HepG2 (cell line): ENCODE data around the gene GLIS2. TPM values are rescaled to one million over a fixed set of nuclear protein-coding genes. Genes with fewer than 3 reads are reported as not detected.

Experiments used
- CHD4 ChIP-seq: fragments of 200-600 bp; sonication (generic); IDR thresholded peaks from 2 replicates; pipeline ENCODE4 v1.7.0; 2017; ENCODE audit warnings: mild to moderate bottlenecking, low read length, borderline replicate concordance
- EED ChIP-seq: sonication (generic); formaldehyde crosslinking; IDR thresholded peaks from 2 replicates; pipeline ENCODE4 v1.5.0; 2020; ENCODE audit warnings: mild to moderate bottlenecking, missing genetic modification reagents
- FOXJ3 ChIP-seq: sonication (generic); formaldehyde crosslinking; IDR thresholded peaks from 2 replicates; pipeline ENCODE4 v1.4.0; 2020; ENCODE audit warnings: missing genetic modification reagents, mild to moderate bottlenecking, borderline replicate concordance
- HNF4G ChIP-seq, 2 experiments: sonication (generic) in 1 of 2; formaldehyde crosslinking in 1 of 2; IDR thresholded peaks; 2 replicates each; pipeline versions ENCODE4 v1.4.0 to v1.6.1; 2011 to 2020; ENCODE audit warnings: borderline replicate concordance in 2 of 2, low read depth in 2 of 2, mild to moderate bottlenecking in 2 of 2, low read length in 1 of 2, missing genetic modification reagents in 1 of 2, moderate library complexity in 1 of 2
- MAZ ChIP-seq, 2 experiments: sonication (generic) in 1 of 2; formaldehyde crosslinking in 1 of 2; IDR thresholded peaks; 2 replicates each; pipeline versions ENCODE4 v1.5.0 to v1.6.1; 2012 to 2020; ENCODE audit warnings: low read depth in 2 of 2, mild to moderate bottlenecking in 2 of 2, borderline replicate concordance in 1 of 2, improper control_type of control experiment in 1 of 2, low read length in 1 of 2, missing genetic modification reagents in 1 of 2, moderate library complexity in 1 of 2
- NCOA5 ChIP-seq: sonication (generic); formaldehyde crosslinking; IDR thresholded peaks from 2 replicates; pipeline ENCODE4 v1.4.0; 2020; ENCODE audit warnings: missing genetic modification reagents
- RBM39 ChIP-seq: fragments of 200-400 bp; formaldehyde crosslinking; IDR thresholded peaks from one replicate; pipeline ENCODE4 v1.6.1; 2018; ENCODE audit warnings: antibody characterized with exemption, mild to moderate bottlenecking, low read depth, low read length; ENCODE audit not compliant: poor library complexity, severe bottlenecking
- TBL1XR1 ChIP-seq: fragments of 150-350 bp; IDR thresholded peaks from 2 replicates; pipeline ENCODE4 v1.6.1; 2014; ENCODE audit warnings: borderline replicate concordance, low read length; ENCODE audit not compliant: partially characterized antibody
- ZEB1 ChIP-seq: IDR thresholded peaks from 2 replicates; pipeline ENCODE4 v1.6.1; 2012; ENCODE audit warnings: mild to moderate bottlenecking, low read depth, inconsistent platforms; ENCODE audit not compliant: insufficient replicate concordance
- ZNF230 ChIP-seq: sonication (generic); formaldehyde crosslinking; IDR thresholded peaks from 2 replicates; pipeline ENCODE4 v1.4.0; 2020; ENCODE audit warnings: mild to moderate bottlenecking, missing genetic modification reagents
- ZNF3 ChIP-seq: IDR thresholded peaks from 2 replicates; pipeline ENCODE4 v1.7.0; 2017; ENCODE audit warnings: inconsistent platforms
- ZNF451 ChIP-seq: sonication (generic); formaldehyde crosslinking; IDR thresholded peaks from 2 replicates; pipeline ENCODE4 v1.5.0; 2020; ENCODE audit warnings: mild to moderate bottlenecking, missing genetic modification reagents
- ZNF652 ChIP-seq: IDR thresholded peaks from 2 replicates; pipeline ENCODE4 v1.6.1; 2016; ENCODE audit warnings: low read depth, borderline replicate concordance
- ZSCAN22 ChIP-seq: sonication (generic); formaldehyde crosslinking; IDR thresholded peaks from 2 replicates; pipeline ENCODE4 v1.4.0; 2020; ENCODE audit warnings: mild to moderate bottlenecking, missing genetic modification reagents
- polyA plus RNA-seq, 8 experiments: library from polyadenylated mRNA; depleted of rRNA in 3 of 8; stranded (reverse) in 7 of 8; unstranded in 1 of 8; fragments of >200 nt; fragmentation: Illumina TruSeq in 4 of 8; extraction: Trizol in 4 of 8; gene quantifications; 2 replicates each; pipeline versions ENCODE4 v1.2.1 to v1.2.3, GENCODE V29; 2011 to 2016; ENCODE audit warnings: low read depth in 4 of 8, missing spikeins in 1 of 8, mixed read lengths in 1 of 8; ENCODE audit not compliant: insufficient read depth in 1 of 8
- total RNA-seq, 5 experiments: library from RNA; depleted of rRNA; stranded (reverse); fragments of >200 nt; fragmentation: Illumina TruSeq; extraction: Trizol; gene quantifications; 2 replicates each; pipeline ENCODE4 v1.2.3, GENCODE V29; 2016; ENCODE audit warnings: low read depth in 1 of 5
- TF ChIP-seq, protein P1 (sequence below): sonication (generic); formaldehyde crosslinking; IDR thresholded peaks from 2 replicates; pipeline ENCODE4 v1.4.0; 2020; ENCODE audit warnings: mild to moderate bottlenecking, missing genetic modification reagents
- TF ChIP-seq, protein P2 (sequence below): sonication (generic); formaldehyde crosslinking; conservative IDR thresholded peaks from 2 replicates; pipeline ENCODE4 v1.8.0; 2022; ENCODE audit warnings: mild to moderate bottlenecking, moderate library complexity, missing genetic modification reagents
- TF ChIP-seq, protein P3 (sequence below): sonication (generic); formaldehyde crosslinking; IDR thresholded peaks from 2 replicates; pipeline ENCODE4 v1.9.0; 2021; ENCODE audit warnings: missing genetic modification reagents, borderline replicate concordance
- TF ChIP-seq, protein P4 (sequence below): sonication (generic); formaldehyde crosslinking; IDR thresholded peaks from 2 replicates; pipeline ENCODE4 v1.5.0; 2020; ENCODE audit warnings: missing genetic modification reagents, mild to moderate bottlenecking, borderline replicate concordance

Gene GLIS2
- total and polyA plus RNA-seq, 2 of the 13 experiments (the other 11 are each of a cell fraction or from before 2014, with no cell fraction given), result 0.28 to 0.29 TPM

DNA sequence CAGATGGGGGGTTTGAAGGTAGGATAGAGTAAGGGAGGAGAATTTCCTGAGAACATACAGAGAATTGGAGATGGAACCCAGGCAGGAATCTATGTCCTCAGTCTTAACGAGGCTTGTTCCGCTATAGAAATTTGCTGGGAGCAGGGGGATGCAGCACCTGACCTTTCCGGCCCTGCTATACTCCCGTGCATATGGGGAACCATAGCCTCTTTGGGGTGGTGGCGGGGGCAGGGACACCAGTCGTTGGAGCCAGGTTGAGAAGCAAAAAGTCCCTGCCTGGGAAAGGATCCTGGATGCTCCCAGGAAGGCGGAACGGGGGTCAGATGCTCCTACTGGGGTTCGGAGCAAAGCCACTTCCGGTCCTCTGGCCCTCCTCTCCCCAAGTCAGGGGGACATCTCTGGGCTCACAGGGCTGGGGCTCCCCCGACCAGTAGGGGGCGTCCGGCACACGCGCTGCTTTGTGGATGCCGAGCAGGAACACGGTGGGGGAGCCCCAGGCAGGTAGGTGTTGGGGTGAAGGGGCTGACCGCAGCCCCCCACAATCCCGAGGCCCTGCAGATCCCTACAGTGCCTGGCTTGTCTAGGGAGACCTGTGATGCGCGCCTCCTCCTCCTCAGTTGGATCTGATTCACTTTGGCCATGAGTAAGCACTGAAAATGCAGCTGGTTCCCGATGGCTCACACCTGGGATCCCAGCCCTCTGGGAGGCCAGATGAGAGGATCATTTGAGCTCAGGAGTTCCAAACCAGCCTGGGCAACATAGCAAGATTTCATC, 27.5 kb upstream of the GLIS2 start (continued):
- TF ChIP-seq ZEB1 (peak; percentile 32), ZSCAN22 (CRISPR knock-in tag) (no peak), MAZ (IDR thresholded peaks at IDR 0.05; ENCODE audit: borderline replicate concordance, low read depth, low read length) (0 out of 2 replicates have a peak, but pooled peaks have one; percentile 36), MAZ (CRISPR knock-in tag; IDR thresholded peaks at IDR 0.05; ENCODE audit: low read depth) (peak; percentile 69), EED (CRISPR knock-in tag) (no peak), NCOA5 (CRISPR knock-in tag) (no peak), FOXJ3 (CRISPR knock-in tag) (no peak), ZNF3 (no peak), ZNF652 (no peak), CHD4 (no peak), HNF4G (IDR thresholded peaks at IDR 0.05; ENCODE audit: borderline replicate concordance, low read depth, low read length) (no peak), HNF4G (CRISPR knock-in tag; IDR thresholded peaks at IDR 0.05; ENCODE audit: borderline replicate concordance, low read depth) (peak; percentile 36; the same call in 1 of the 2 replicates), ZNF230 (CRISPR knock-in tag) (no peak), TBL1XR1 (no peak), ZNF451 (CRISPR knock-in tag) (no peak), RBM39 (no peak)
- TF ChIP-seq, protein P1, sequence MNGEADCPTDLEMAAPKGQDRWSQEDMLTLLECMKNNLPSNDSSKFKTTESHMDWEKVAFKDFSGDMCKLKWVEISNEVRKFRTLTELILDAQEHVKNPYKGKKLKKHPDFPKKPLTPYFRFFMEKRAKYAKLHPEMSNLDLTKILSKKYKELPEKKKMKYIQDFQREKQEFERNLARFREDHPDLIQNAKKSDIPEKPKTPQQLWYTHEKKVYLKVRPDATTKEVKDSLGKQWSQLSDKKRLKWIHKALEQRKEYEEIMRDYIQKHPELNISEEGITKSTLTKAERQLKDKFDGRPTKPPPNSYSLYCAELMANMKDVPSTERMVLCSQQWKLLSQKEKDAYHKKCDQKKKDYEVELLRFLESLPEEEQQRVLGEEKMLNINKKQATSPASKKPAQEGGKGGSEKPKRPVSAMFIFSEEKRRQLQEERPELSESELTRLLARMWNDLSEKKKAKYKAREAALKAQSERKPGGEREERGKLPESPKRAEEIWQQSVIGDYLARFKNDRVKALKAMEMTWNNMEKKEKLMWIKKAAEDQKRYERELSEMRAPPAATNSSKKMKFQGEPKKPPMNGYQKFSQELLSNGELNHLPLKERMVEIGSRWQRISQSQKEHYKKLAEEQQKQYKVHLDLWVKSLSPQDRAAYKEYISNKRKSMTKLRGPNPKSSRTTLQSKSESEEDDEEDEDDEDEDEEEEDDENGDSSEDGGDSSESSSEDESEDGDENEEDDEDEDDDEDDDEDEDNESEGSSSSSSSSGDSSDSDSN (CRISPR knock-in tag), result 0 out of 2 replicates have a peak, but pooled peaks have one; percentile 37
- TF ChIP-seq, protein P2, sequence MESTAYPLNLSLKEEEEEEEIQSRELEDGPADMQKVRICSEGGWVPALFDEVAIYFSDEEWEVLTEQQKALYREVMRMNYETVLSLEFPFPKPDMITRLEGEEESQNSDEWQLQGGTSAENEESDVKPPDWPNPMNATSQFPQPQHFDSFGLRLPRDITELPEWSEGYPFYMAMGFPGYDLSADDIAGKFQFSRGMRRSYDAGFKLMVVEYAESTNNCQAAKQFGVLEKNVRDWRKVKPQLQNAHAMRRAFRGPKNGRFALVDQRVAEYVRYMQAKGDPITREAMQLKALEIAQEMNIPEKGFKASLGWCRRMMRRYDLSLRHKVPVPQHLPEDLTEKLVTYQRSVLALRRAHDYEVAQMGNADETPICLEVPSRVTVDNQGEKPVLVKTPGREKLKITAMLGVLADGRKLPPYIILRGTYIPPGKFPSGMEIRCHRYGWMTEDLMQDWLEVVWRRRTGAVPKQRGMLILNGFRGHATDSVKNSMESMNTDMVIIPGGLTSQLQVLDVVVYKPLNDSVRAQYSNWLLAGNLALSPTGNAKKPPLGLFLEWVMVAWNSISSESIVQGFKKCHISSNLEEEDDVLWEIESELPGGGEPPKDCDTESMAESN (CRISPR knock-in tag), result 0 out of 2 replicates have a peak, but pooled peaks have one; percentile 62
- TF ChIP-seq, protein P3, sequence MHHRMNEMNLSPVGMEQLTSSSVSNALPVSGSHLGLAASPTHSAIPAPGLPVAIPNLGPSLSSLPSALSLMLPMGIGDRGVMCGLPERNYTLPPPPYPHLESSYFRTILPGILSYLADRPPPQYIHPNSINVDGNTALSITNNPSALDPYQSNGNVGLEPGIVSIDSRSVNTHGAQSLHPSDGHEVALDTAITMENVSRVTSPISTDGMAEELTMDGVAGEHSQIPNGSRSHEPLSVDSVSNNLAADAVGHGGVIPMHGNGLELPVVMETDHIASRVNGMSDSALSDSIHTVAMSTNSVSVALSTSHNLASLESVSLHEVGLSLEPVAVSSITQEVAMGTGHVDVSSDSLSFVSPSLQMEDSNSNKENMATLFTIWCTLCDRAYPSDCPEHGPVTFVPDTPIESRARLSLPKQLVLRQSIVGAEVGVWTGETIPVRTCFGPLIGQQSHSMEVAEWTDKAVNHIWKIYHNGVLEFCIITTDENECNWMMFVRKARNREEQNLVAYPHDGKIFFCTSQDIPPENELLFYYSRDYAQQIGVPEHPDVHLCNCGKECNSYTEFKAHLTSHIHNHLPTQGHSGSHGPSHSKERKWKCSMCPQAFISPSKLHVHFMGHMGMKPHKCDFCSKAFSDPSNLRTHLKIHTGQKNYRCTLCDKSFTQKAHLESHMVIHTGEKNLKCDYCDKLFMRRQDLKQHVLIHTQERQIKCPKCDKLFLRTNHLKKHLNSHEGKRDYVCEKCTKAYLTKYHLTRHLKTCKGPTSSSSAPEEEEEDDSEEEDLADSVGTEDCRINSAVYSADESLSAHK, result no peak
- TF ChIP-seq, protein P4, sequence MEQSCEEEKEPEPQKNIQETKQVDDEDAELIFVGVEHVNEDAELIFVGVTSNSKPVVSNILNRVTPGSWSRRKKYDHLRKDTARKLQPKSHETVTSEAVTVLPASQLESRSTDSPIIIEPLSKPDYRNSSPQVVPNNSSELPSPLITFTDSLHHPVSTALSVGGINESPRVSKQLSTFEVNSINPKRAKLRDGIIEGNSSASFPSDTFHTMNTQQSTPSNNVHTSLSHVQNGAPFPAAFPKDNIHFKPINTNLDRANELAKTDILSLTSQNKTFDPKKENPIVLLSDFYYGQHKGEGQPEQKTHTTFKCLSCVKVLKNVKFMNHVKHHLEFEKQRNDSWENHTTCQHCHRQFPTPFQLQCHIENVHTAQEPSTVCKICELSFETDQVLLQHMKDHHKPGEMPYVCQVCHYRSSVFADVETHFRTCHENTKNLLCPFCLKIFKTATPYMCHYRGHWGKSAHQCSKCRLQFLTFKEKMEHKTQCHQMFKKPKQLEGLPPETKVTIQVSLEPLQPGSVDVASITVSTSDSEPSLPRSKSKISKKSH, result no peak; the same call in 1 of the 2 replicates
